Endothelial cell of umbilical vein (primary cell): ENCODE measurements around the gene KIF25. TPM values are rescaled to one million over a fixed set of nuclear protein-coding genes. Genes with fewer than 3 reads are reported as not detected.
A peak's percentile ranks its signal among the peaks of the same experiment; 100 is the strongest.

Experiments used
- Bru-seq: library from RNA; stranded (reverse); fragments of 400-500 nt; gene quantifications from one replicate; lab custom pipeline; 2021; lab: Mats Ljungman, UMichigan
- BruChase-seq, 2 experiments: library from RNA; stranded (reverse); fragments of 400-500 nt; gene quantifications; one replicate each; lab custom pipeline; 2021; lab: Mats Ljungman, UMichigan
- BruUV-seq: library from RNA; stranded (reverse); fragments of 400-500 nt; replicated peaks from 2 replicates; lab custom pipeline; 2021; lab: Mats Ljungman, UMichigan
- CTCF ChIA-PET: fragments of 300-600, 350-600 bp; sonication (Branson Sonifier 250); formaldehyde crosslinking; loops from one replicate; lab custom pipeline; 2021; ENCODE audit warnings: antibody characterized with exemption, inconsistent platforms; lab: Charles Lee
- POLR2A ChIA-PET: fragments of 300-600, 350-600 bp; sonication (Branson Sonifier 250); formaldehyde crosslinking; loops from one replicate; lab custom pipeline; 2021; ENCODE audit warnings: antibody characterized with exemption, inconsistent platforms; lab: Charles Lee
- DNase-seq: peaks from one replicate; pipeline ENCODE4 v3.0.0-alpha.2; 2011; ENCODE audit warnings: low read depth, low spot score
- FAIRE-seq: peaks from 2 replicates; lab custom pipeline; 2011; peaks lifted over from hg19 to GRCh38; lab: Jason Lieb, UNC
- H2AFZ ChIP-seq: 2 replicates; pipeline ENCODE4 v1.6.0; 2012; ENCODE audit warnings: low read depth, low read length, control low read depth, inconsistent platforms
- H3K27ac ChIP-seq: 2 replicates; pipeline ENCODE4 v1.5.1; 2011; ENCODE audit warnings: low read depth, mild to moderate bottlenecking, control low read depth, low read length, moderate library complexity; ENCODE audit not compliant: insufficient read depth
- H3K27me3 ChIP-seq, 2 experiments: 2 replicates each; pipeline versions ENCODE4 v1.6.0 to v1.6.1; 2011; ENCODE audit warnings: low read length in 2 of 2, mixed read lengths in 1 of 2; ENCODE audit not compliant: control insufficient read depth in 2 of 2, insufficient read depth in 2 of 2
- H3K36me3 ChIP-seq, 2 experiments: 2 replicates in 1 of 2; 3 replicates in 1 of 2; pipeline ENCODE4 v1.5.1; 2011; ENCODE audit warnings: low read length in 2 of 2, mild to moderate bottlenecking in 1 of 2, moderate library complexity in 1 of 2; ENCODE audit not compliant: control insufficient read depth in 2 of 2, insufficient read depth in 2 of 2; ENCODE audit errors: extremely low read depth in 1 of 2
- H3K4me1 ChIP-seq: 3 replicates; pipeline ENCODE4 v1.5.1; 2011; ENCODE audit warnings: mild to moderate bottlenecking, low read length; ENCODE audit not compliant: control insufficient read depth, insufficient read depth; ENCODE audit errors: extremely low read depth
- H3K4me2 ChIP-seq: 2 replicates; pipeline ENCODE4 v1.6.1; 2011; ENCODE audit warnings: low read length, control low read depth, mixed read lengths; ENCODE audit not compliant: insufficient read depth
- H3K4me3 ChIP-seq, 3 experiments: fragments of 200-600 bp in 1 of 3; sonication (generic), shearing (Covaris generic) in 1 of 3; replicated peaks in 1 of 3; 2 replicates each; pipeline ENCODE4 v1.5.1; 2011 to 2016; ENCODE audit warnings: control low read depth in 3 of 3, low read length in 3 of 3, mild to moderate bottlenecking in 2 of 3, inconsistent platforms in 1 of 3, low read depth in 1 of 3, moderate library complexity in 1 of 3; ENCODE audit not compliant: insufficient read depth in 1 of 3
- H3K79me2 ChIP-seq: 2 replicates; pipeline ENCODE4 v1.6.0; 2012; ENCODE audit warnings: low read length, inconsistent platforms; ENCODE audit not compliant: control insufficient read depth, insufficient read depth
- H3K9ac ChIP-seq: replicated peaks from 2 replicates; pipeline ENCODE3; 2011; ENCODE audit warnings: low read length, control low read depth; ENCODE audit not compliant: insufficient read depth; ENCODE audit errors: extremely low read depth
- H3K9me1 ChIP-seq: replicated peaks from 3 replicates; pipeline ENCODE4 v1.6.0; 2011; ENCODE audit warnings: mild to moderate bottlenecking, low read length; ENCODE audit not compliant: control insufficient read depth, insufficient read depth; ENCODE audit errors: extremely low read depth
- H3K9me3 ChIP-seq: replicated peaks from 2 replicates; pipeline ENCODE4 v1.5.1; 2012; ENCODE audit warnings: low read length, inconsistent platforms; ENCODE audit not compliant: control insufficient read depth, insufficient read depth
- H4K20me1 ChIP-seq: replicated peaks from 2 replicates; pipeline ENCODE3; 2011; ENCODE audit warnings: mild to moderate bottlenecking, low read length; ENCODE audit not compliant: control insufficient read depth, insufficient read depth; ENCODE audit errors: extremely low read depth
- CTCF ChIP-seq, 2 donors: IDR thresholded peaks; 1 replicate in 1 of 2; 2 replicates in 1 of 2; pipeline ENCODE4 v1.5.1; 2011; ENCODE audit warnings: low read length in 2 of 2, mild to moderate bottlenecking in 2 of 2, moderate library complexity in 2 of 2, control low read depth in 1 of 2, inconsistent platforms in 1 of 2, low read depth in 1 of 2; ENCODE audit not compliant: insufficient read depth in 1 of 2; ENCODE audit errors: extremely low read depth in 1 of 2
- EZH2 ChIP-seq: IDR thresholded peaks from 2 replicates; pipeline ENCODE4 v1.6.1; 2012; ENCODE audit warnings: borderline replicate concordance, low read depth, mild to moderate bottlenecking, moderate library complexity, low read length, inconsistent platforms; ENCODE audit not compliant: severe bottlenecking
- FOS ChIP-seq: IDR thresholded peaks from 2 replicates; pipeline ENCODE4 v1.6.1; 2011; ENCODE audit warnings: mild to moderate bottlenecking, low read length, moderate library complexity, borderline replicate concordance; ENCODE audit not compliant: insufficient read depth
- GATA2 ChIP-seq: IDR thresholded peaks from 2 replicates; pipeline ENCODE4 v1.7.0; 2011; ENCODE audit warnings: low read depth, mild to moderate bottlenecking, moderate library complexity, mixed read lengths, low read length; ENCODE audit not compliant: insufficient read length, insufficient read depth
- JUN ChIP-seq: IDR thresholded peaks from 2 replicates; pipeline ENCODE4 v1.6.1; 2011; ENCODE audit warnings: borderline replicate concordance, low read depth; ENCODE audit not compliant: insufficient read length, insufficient read depth
- MYC ChIP-seq: IDR thresholded peaks from one replicate; pipeline ENCODE4 v1.6.1; 2011; ENCODE audit warnings: mild to moderate bottlenecking, low read depth, low read length
- POLR2A ChIP-seq: IDR thresholded peaks from 2 replicates; pipeline ENCODE4 v1.6.1; 2012; ENCODE audit warnings: low read depth, mild to moderate bottlenecking, control low read depth, low read length
- POLR2AphosphoS5 ChIP-seq: IDR thresholded peaks from 2 replicates; pipeline ENCODE4 v1.6.1; 2012; ENCODE audit warnings: low read depth, mild to moderate bottlenecking, control low read depth, low read length, moderate library complexity; ENCODE audit not compliant: insufficient read depth
- dilution Hi-C: fragments of 300-500 bp; cut with MboI; formaldehyde crosslinking; loops from one replicate; pipeline ENCODE4 v1.15.0; 2019; ENCODE audit warnings: low sequenced_read_pairs; ENCODE audit not compliant: extremely low pct_ligation_motif_present
- intact Hi-C: fragments of 100-400 bp; cut with micrococcal nuclease; formaldehyde crosslinking; loops from one replicate; pipeline ENCODE4 v1.10.0; 2022
- long read RNA-seq: library from polyadenylated mRNA; stranded (forward); transcript quantifications from one replicate; pipeline ENCODE4 v2.0.0, GENCODE V29; 2021
- polyA minus RNA-seq, 3 experiments: library from RNA; depleted of rRNA, polyadenylated mRNA; stranded (reverse); fragments of >200 nt; gene quantifications; 1 replicate in 1 of 3; 2 replicates in 2 of 3; pipeline ENCODE4 v1.2.3, GENCODE V29; 2011
- polyA plus RNA-seq, 4 experiments: library from polyadenylated mRNA; depleted of rRNA in 3 of 4; stranded (reverse) in 3 of 4; unstranded in 1 of 4; fragments of >200 nt; gene quantifications; 2 replicates each; pipeline versions ENCODE4 v1.2.1 to v1.2.3, GENCODE V29; 2011 to 2012; ENCODE audit warnings: missing spikeins in 1 of 4
- total RNA-seq: library from RNA; stranded (reverse); gene quantifications from 2 replicates; pipeline ENCODE4 v1.2.3, GENCODE V29; 2021
- TF ChIP-seq, protein P1 (sequence below): IDR thresholded peaks from 2 replicates; pipeline ENCODE4 v1.6.1; 2011; ENCODE audit not compliant: insufficient read depth, insufficient read length

The KIF25 gene
- total RNA-seq (not detected in 2 replicates), polyA plus RNA-seq (not detected in 2 replicates), polyA minus RNA-seq (not detected in 2 replicates), Bru-seq, nascent RNA (percentile 9 among the genes with signal in this experiment), BruChase-seq, experiment 1, labeled RNA remaining after a 6-hour chase (percentile 10 among the genes with signal in this experiment), BruChase-seq, experiment 2, labeled RNA remaining after a 2-hour chase (percentile 7 among the genes with signal in this experiment)
- polyA plus RNA-seq (2011; cell fraction: cytosol; rRNA removed) = not detected in 2 replicates
- polyA plus RNA-seq (2011; cell fraction: nucleus; rRNA removed) = not detected in 2 replicates
- not detected in 2 replicates for polyA plus RNA-seq (2012)
- not detected for polyA minus RNA-seq (2011; cell fraction: cytosol; rRNA and poly(A)+ RNA removed)
- polyA minus RNA-seq (2011; cell fraction: nucleus; rRNA and poly(A)+ RNA removed) = not detected in 2 replicates
- long read RNA-seq = 0 reads

DNA sequence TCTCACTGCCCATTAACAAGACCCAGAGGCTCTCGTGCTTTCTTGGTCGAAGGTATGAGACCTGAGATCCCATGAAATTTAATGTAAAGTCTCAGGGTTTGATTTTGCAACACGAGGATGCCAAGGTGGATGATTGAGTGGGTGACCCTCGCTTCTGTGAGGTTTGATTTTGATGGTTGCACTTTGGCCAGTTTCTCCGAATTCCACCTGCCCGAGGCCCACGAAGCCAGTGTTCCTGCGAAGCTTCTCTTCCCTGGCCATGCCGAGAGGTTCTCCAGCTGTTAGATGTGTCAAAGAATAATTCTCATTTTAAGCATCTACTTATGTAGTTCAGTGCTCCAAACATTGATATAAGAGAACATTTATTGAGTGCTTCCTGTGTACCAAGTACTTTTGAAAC lies at the start of gene KIF25:
Gene KIF25, plus strand, starts transcription at position 30 of the 400 bp plus-strand sequence. CDS start 31,915 bp downstream, outside the sequence.
- CTCF ChIA-PET = interaction anchor here (1.0 kb wide), 1 partner anchor 10 kb away, joined by 5 read pairs; no protein-coding TSS in a partner anchor
- no peak within 1 kb of the TSS for H3K27ac ChIP-seq
- dilution Hi-C loops (no loop called here), intact Hi-C loops (no loop called here)
- no peak within 1 kb of the TSS for H3K4me3 ChIP-seq
- BruUV-seq = no TSS peak
- no peaks in the 10 kb centered on the region for H3K27me3 ChIP-seq
- no peaks in the 10 kb centered on the region for H3K36me3 ChIP-seq
- H3K9me1 ChIP-seq = no peaks in the 10 kb centered on the region
- POLR2A ChIA-PET = no interaction called here
- DNase-seq (no peak), FAIRE-seq (no peak)
- no peak within 1 kb of the TSS for H3K4me2 ChIP-seq
- no peaks in the 10 kb centered on the region for H3K79me2 ChIP-seq
- H4K20me1 ChIP-seq = no peaks in the 10 kb centered on the region
- H3K9ac ChIP-seq = no peak within 1 kb of the TSS
- H3K4me1 ChIP-seq = peaks cover 13% of the 10 kb centered on the region
- no peak within 1 kb of the TSS for H2AFZ ChIP-seq
- H3K9me3 ChIP-seq = no peaks in the 10 kb centered on the region
- TF ChIP-seq, protein P1, sequence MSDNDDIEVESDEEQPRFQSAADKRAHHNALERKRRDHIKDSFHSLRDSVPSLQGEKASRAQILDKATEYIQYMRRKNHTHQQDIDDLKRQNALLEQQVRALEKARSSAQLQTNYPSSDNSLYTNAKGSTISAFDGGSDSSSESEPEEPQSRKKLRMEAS = no peak
- TF ChIP-seq POLR2AphosphoS5 = no peak
- no peak for TF ChIP-seq EZH2
- no peak for TF ChIP-seq CTCF (IDR thresholded peaks at IDR 0.05; ENCODE audit: extremely low read depth in 1 of 2, insufficient read depth in 1 of 2, low read depth in 1 of 2, low read length in 2 of 2)
- no peak for TF ChIP-seq JUN
- TF ChIP-seq MYC = no peak
- TF ChIP-seq GATA2 = no peak
- TF ChIP-seq POLR2A = no peak
- no peak for TF ChIP-seq FOS
